OCI-LY7 (cell line): ENCODE results near the gene GEMIN2. TPM values are rescaled to one million over a fixed set of nuclear protein-coding genes. Genes with fewer than 3 reads are reported as not detected.

ENCODE experiments used
- BruUV-seq: library from RNA; stranded (reverse); fragments of 400-500 nt; replicated peaks from 2 replicates; lab custom pipeline; 2021; lab: Mats Ljungman, UMichigan
- CTCF ChIA-PET: fragments of 300-600 bp; sonication (Branson Sonifier 250); formaldehyde crosslinking; loops from one replicate; lab custom pipeline; 2022; ENCODE audit warnings: antibody characterized with exemption; ENCODE audit not compliant: unreplicated experiment; lab: Charles Lee
- POLR2A ChIA-PET: fragments of 300-600 bp; sonication (Branson Sonifier 250); formaldehyde crosslinking; loops from one replicate; lab custom pipeline; 2022; ENCODE audit warnings: antibody characterized with exemption; lab: Charles Lee
- DNase-seq: peaks from one replicate; pipeline ENCODE4 v3.0.0-alpha.2; 2015; ENCODE audit warnings: low spot score
- H2AFZ ChIP-seq: fragments of 200-600 bp; sonication (generic), shearing (Covaris generic); 2 replicates; pipeline ENCODE4 v1.6.1; 2014; ENCODE audit warnings: mild to moderate bottlenecking, antibody characterized with exemption, low read length, moderate library complexity
- H3K27ac ChIP-seq: fragments of 200-600 bp; sonication (generic); 2 replicates; pipeline ENCODE4 v1.5.1; 2014; ENCODE audit warnings: mixed run types, low read depth, mild to moderate bottlenecking, moderate library complexity, low read length, inconsistent platforms; ENCODE audit not compliant: poor library complexity, severe bottlenecking
- H3K36me3 ChIP-seq: fragments of 200-600 bp; sonication (generic); 2 replicates; pipeline ENCODE4 v1.6.1; 2014; ENCODE audit warnings: mild to moderate bottlenecking, antibody characterized with exemption, low read length, moderate library complexity, mixed read lengths; ENCODE audit not compliant: insufficient read depth
- H3K4me1 ChIP-seq: fragments of 200-600 bp; sonication (generic); 2 replicates; pipeline ENCODE4 v1.5.1; 2014; ENCODE audit warnings: mild to moderate bottlenecking, low read length; ENCODE audit not compliant: insufficient read depth, poor library complexity, severe bottlenecking
- H3K4me2 ChIP-seq: fragments of 200-600 bp; sonication (generic); 2 replicates; pipeline ENCODE4 v1.6.1; 2014; ENCODE audit warnings: mild to moderate bottlenecking, low read length
- H3K4me3 ChIP-seq: fragments of 200-600 bp; sonication (generic); 2 replicates; pipeline ENCODE4 v1.5.1; 2014; ENCODE audit warnings: mild to moderate bottlenecking, low read depth, low read length; ENCODE audit not compliant: poor library complexity, severe bottlenecking
- H3K79me2 ChIP-seq: fragments of 200-600 bp; sonication (generic); 2 replicates; pipeline ENCODE4 v1.6.1; 2016; ENCODE audit warnings: low read depth, mild to moderate bottlenecking, low read length, moderate library complexity, mixed read lengths; ENCODE audit not compliant: insufficient read depth
- H3K9me2 ChIP-seq: fragments of 200-600 bp; sonication (generic); 2 replicates; pipeline ENCODE4 v1.6.1; 2016; ENCODE audit warnings: mild to moderate bottlenecking, low read length, mixed read lengths; ENCODE audit not compliant: insufficient read depth
- H3K9me3 ChIP-seq: fragments of 200-600 bp; sonication (generic); 2 replicates; pipeline ENCODE4 v1.6.1; 2014; ENCODE audit warnings: mild to moderate bottlenecking, mixed run types, low read length, mixed read lengths
- H4K20me1 ChIP-seq: fragments of 200-600 bp; sonication (generic); 2 replicates; pipeline ENCODE4 v1.6.1; 2014; ENCODE audit warnings: mild to moderate bottlenecking, antibody characterized with exemption, low read length, moderate library complexity, mixed read lengths; ENCODE audit not compliant: insufficient read depth
- EZH2phosphoT487 ChIP-seq: fragments of 200-600 bp; sonication (generic); IDR thresholded peaks from 2 replicates; pipeline ENCODE4 v1.6.1; 2018; ENCODE audit warnings: low read depth, borderline replicate concordance, mild to moderate bottlenecking, mixed run types, antibody characterized with exemption, low read length, moderate library complexity, mixed read lengths
- intact Hi-C: fragments of 100-400 bp; cut with micrococcal nuclease; formaldehyde crosslinking; loops from one replicate; pipeline ENCODE4 v1.10.0; 2022; ENCODE audit not compliant: unreplicated experiment
- total RNA-seq, 2 experiments: library from RNA; depleted of rRNA in 1 of 2; stranded (reverse); fragments of >200 nt in 1 of 2; shearing (Covaris generic) in 1 of 2; gene quantifications; 2 replicates each; pipeline ENCODE4 v1.2.3, GENCODE V29; 2014 to 2022
- TF ChIP-seq, protein P1 (sequence below): fragments of 200-600 bp; sonication (generic); conservative IDR thresholded peaks from 2 replicates; pipeline ENCODE4 v1.5.1; 2014; ENCODE audit warnings: mild to moderate bottlenecking, antibody characterized with exemption, low read length, moderate library complexity, mixed read lengths

Gene GEMIN2
- total RNA-seq, 2 experiments from 2014 or later, result 46.2 to 53.4 TPM

DNA sequence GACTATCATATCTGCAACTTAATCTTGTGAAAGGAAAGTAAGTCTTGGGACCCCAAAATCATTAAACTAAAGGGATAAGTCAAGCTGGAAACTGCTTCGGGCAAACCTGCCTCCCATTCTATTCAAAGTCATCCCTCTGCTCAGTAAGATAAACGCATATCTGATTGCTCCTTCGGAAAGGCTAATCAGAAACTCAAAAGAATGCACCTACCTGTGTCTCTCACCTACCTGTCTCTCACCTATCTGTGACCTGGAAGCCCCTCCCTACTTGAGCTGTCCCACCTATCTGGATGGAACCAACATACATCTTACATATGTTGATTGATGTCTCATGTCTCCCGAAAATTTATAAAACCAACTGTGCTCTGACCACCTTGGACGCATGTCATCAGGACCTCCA, 31.0 kb upstream of the GEMIN2 start:
- H4K20me1 ChIP-seq, result no peaks in the 10 kb centered on the region
- H3K9me2 ChIP-seq, result no peaks in the 10 kb centered on the region
- DNase-seq, result no peak
- H3K4me1 ChIP-seq, result no peaks in the 10 kb centered on the region
- POLR2A ChIA-PET, result interaction anchor here (0.6 kb wide), 1 partner anchor 1325 kb away, joined by 3 read pairs; no protein-coding TSS in a partner anchor
- no peaks in the 10 kb centered on the region for H3K79me2 ChIP-seq
- H2AFZ ChIP-seq, result no peak overlapping the region
- no TSS peak for BruUV-seq
- no peaks in the 10 kb centered on the region for H3K9me3 ChIP-seq
- no peak overlapping the region for H3K4me2 ChIP-seq
- intact Hi-C loops, result no loop called here
- H3K36me3 ChIP-seq, result peaks cover 66% of the 10 kb centered on the region
- no peak overlapping the region for H3K4me3 ChIP-seq
- TF ChIP-seq, protein P1, sequence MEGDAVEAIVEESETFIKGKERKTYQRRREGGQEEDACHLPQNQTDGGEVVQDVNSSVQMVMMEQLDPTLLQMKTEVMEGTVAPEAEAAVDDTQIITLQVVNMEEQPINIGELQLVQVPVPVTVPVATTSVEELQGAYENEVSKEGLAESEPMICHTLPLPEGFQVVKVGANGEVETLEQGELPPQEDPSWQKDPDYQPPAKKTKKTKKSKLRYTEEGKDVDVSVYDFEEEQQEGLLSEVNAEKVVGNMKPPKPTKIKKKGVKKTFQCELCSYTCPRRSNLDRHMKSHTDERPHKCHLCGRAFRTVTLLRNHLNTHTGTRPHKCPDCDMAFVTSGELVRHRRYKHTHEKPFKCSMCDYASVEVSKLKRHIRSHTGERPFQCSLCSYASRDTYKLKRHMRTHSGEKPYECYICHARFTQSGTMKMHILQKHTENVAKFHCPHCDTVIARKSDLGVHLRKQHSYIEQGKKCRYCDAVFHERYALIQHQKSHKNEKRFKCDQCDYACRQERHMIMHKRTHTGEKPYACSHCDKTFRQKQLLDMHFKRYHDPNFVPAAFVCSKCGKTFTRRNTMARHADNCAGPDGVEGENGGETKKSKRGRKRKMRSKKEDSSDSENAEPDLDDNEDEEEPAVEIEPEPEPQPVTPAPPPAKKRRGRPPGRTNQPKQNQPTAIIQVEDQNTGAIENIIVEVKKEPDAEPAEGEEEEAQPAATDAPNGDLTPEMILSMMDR, result no peak
- no peak for TF ChIP-seq EZH2phosphoT487
- CTCF ChIA-PET, result no interaction called here
- H3K27ac ChIP-seq, result no peak overlapping the region

DNA sequence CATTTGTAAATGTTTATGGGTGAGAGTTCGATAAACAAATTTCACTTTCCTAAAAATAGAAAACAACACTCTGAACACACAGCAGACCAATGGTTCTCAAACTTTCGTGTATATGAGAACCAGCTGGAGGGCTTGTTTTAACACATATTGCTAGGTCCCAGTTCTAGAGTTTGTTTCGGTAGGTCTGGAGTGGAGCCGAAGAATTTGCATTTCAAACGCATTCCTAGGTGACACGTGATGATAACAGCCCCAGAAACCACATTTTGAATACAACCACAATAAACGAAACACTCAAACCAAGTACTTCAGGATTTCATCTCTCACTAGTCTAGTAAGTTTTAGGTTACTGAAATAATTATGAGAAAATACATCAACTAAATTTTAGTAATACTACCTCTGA, 28.2 kb upstream of the GEMIN2 start:
- POLR2A ChIA-PET, result interaction anchor here (0.6 to 1.4 kb wide), 3 partner anchors 11 to 131 kb away, joined by 3 to 4 read pairs (median 3); no protein-coding TSS in a partner anchor
- CTCF ChIA-PET, result no interaction called here

DNA sequence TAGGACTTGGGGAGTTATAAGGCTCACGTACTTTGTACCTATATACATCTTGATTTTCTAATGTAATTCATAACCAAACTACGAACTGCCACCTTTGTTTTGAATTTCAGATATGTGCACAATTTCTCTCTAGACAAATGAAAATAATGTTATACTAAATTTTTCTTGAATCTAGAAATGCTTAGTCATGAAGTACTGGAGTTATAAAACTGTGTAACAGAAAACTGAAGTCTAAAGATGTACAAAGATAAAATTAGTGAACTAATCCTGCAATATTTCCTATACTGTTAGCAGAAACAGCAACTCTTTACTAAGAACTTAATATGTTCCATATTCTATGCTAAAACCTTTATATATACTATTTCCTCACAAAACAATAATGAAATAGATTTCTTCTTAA, 26.6 kb upstream of the GEMIN2 start:
- Histone ChIP-seq H4K20me1 (no peaks in the 10 kb centered on the region), H3K4me3 (no peak overlapping the region), H3K36me3 (peaks cover 73% of the 10 kb centered on the region), H3K4me2 (no peak overlapping the region), H2AFZ (no peak overlapping the region), H3K9me3 (no peaks in the 10 kb centered on the region), H3K79me2 (no peaks in the 10 kb centered on the region), H3K9me2 (no peaks in the 10 kb centered on the region), H3K4me1 (no peaks in the 10 kb centered on the region), H3K27ac (no peak overlapping the region)
- TF ChIP-seq, protein P1, result no peak
- TF ChIP-seq EZH2phosphoT487, result no peak
- intact Hi-C loops, result no loop called here
- CTCF ChIA-PET, result no interaction called here
- DNase-seq, result no peak
- TSS peak; percentile 3 for BruUV-seq
- POLR2A ChIA-PET, result interaction anchor here (0.5 kb wide), 1 partner anchor 11 kb away, joined by 4 read pairs; no protein-coding TSS in a partner anchor

More for the DNA sequence above, 28.2 kb upstream of the GEMIN2 start:
- no peak overlapping the region for H3K27ac ChIP-seq
- H3K79me2 ChIP-seq, result no peaks in the 10 kb centered on the region
- H3K4me1 ChIP-seq, result no peaks in the 10 kb centered on the region
- no peak overlapping the region for H3K4me2 ChIP-seq
- intact Hi-C loops, result no loop called here
- no peak for DNase-seq
- H3K9me3 ChIP-seq, result no peaks in the 10 kb centered on the region
- BruUV-seq, result no TSS peak
- no peaks in the 10 kb centered on the region for H4K20me1 ChIP-seq
- H3K9me2 ChIP-seq, result no peaks in the 10 kb centered on the region
- H3K4me3 ChIP-seq, result no peak overlapping the region
- peaks cover 65% of the 10 kb centered on the region for H3K36me3 ChIP-seq
- H2AFZ ChIP-seq, result no peak overlapping the region
- TF ChIP-seq EZH2phosphoT487, result no peak
- TF ChIP-seq, protein P1, result no peak
